Karpas-422 (cell line): ENCODE results near the gene KAT14. TPM values are rescaled to one million over a fixed set of nuclear protein-coding genes. Genes with fewer than 3 reads are reported as not detected.
"Not testable (repeated sequence)": the region's sequence is repeated elsewhere in the genome, so short reads cannot be mapped to it uniquely, and the experiment has no call there.

Experiments used
- DNase-seq: peaks from one replicate; pipeline ENCODE4 v3.0.0-alpha.2; 2015
- H2AFZ ChIP-seq: fragments of 200-600 bp; sonication (generic); 2 replicates; pipeline ENCODE4 v1.6.1; 2014; ENCODE audit warnings: antibody characterized with exemption, low read length, mixed read lengths
- H3K27ac ChIP-seq: fragments of 200-600 bp; sonication (generic); 2 replicates; pipeline ENCODE4 v1.5.1; 2014; ENCODE audit warnings: mild to moderate bottlenecking, low read length, moderate library complexity
- H3K27me3 ChIP-seq: fragments of 200-600 bp; sonication (generic); 2 replicates; pipeline ENCODE4 v1.6.1; 2014; ENCODE audit warnings: low read length, mixed read lengths
- H3K36me3 ChIP-seq: fragments of 200-600 bp; sonication (generic); 2 replicates; pipeline ENCODE4 v1.6.1; 2014; ENCODE audit warnings: low read length, mixed read lengths; ENCODE audit not compliant: insufficient read depth
- H3K4me1 ChIP-seq: fragments of 200-600 bp; sonication (generic); 2 replicates; pipeline ENCODE4 v1.6.1; 2014; ENCODE audit warnings: mild to moderate bottlenecking, low read length, mixed read lengths
- H3K4me2 ChIP-seq: fragments of 200-600 bp; sonication (generic); 2 replicates; pipeline ENCODE4 v1.6.1; 2014; ENCODE audit warnings: low read length, low read depth, mild to moderate bottlenecking; ENCODE audit not compliant: poor library complexity, severe bottlenecking
- H3K4me3 ChIP-seq: fragments of 200-600 bp; sonication (generic); 2 replicates; pipeline ENCODE4 v1.5.1; 2014; ENCODE audit warnings: mild to moderate bottlenecking, antibody characterized with exemption, low read length, mixed read lengths
- H3K79me2 ChIP-seq: fragments of 200-600 bp; sonication (generic); 2 replicates; pipeline ENCODE4 v1.6.1; 2014; ENCODE audit warnings: mild to moderate bottlenecking, low read length, mixed read lengths
- H3K9ac ChIP-seq: fragments of 200-600 bp; sonication (generic); 2 replicates; pipeline ENCODE4 v1.6.0; 2014; ENCODE audit warnings: low read length
- H3K9me2 ChIP-seq: fragments of 200-600 bp; sonication (generic), shearing (Covaris generic); replicated peaks from 2 replicates; pipeline ENCODE4 v1.6.0; 2014; ENCODE audit warnings: mild to moderate bottlenecking, low read length, moderate library complexity; ENCODE audit not compliant: insufficient read depth
- H3K9me3 ChIP-seq: fragments of 300-700, 200-600 bp; sonication (generic); 2 replicates; pipeline ENCODE4 v1.6.1; 2014; ENCODE audit warnings: low read length, mixed read lengths
- H4K20me1 ChIP-seq: fragments of 200-600 bp; sonication (generic); 2 replicates; pipeline ENCODE4 v1.6.1; 2014; ENCODE audit warnings: mild to moderate bottlenecking, antibody characterized with exemption, low read length, low read depth; ENCODE audit not compliant: insufficient read depth
- total RNA-seq: library from RNA; depleted of rRNA; stranded (reverse); fragments of >200 nt; shearing (Covaris generic); gene quantifications from 2 replicates; pipeline ENCODE4 v1.2.3, GENCODE V29; 2014; ENCODE audit warnings: low replicate concordance

Gene KAT14
- total RNA-seq, 1 experiment from 2014 or later = 14.5 TPM

DNA sequence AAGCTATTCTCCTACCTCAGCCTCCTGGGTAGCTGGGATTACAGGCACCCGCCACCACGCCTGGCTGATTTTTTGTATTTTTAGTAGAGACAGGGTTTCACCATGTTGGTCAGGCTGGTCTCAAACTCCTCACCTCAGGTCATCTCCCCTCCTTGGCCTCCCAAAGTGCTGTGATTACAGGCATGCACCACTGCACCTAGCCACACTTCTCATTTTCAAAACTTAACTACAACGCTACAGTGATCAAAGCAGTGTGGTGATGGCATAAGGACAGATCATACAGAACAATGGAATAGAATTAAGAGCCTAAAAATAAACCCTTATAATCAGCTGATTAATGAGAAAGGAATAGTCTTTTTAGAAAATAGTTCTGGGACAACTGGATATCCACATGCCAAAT, 66.0 kb downstream of the KAT14 start:
- not testable (repeated sequence) for H3K4me3 ChIP-seq, H3K9ac ChIP-seq, H3K79me2 ChIP-seq, H3K36me3 ChIP-seq, H3K27ac ChIP-seq, H3K9me2 ChIP-seq, H2AFZ ChIP-seq, H3K27me3 ChIP-seq, H3K4me1 ChIP-seq, H4K20me1 ChIP-seq, H3K9me3 ChIP-seq, H3K4me2 ChIP-seq, DNase-seq

DNA sequence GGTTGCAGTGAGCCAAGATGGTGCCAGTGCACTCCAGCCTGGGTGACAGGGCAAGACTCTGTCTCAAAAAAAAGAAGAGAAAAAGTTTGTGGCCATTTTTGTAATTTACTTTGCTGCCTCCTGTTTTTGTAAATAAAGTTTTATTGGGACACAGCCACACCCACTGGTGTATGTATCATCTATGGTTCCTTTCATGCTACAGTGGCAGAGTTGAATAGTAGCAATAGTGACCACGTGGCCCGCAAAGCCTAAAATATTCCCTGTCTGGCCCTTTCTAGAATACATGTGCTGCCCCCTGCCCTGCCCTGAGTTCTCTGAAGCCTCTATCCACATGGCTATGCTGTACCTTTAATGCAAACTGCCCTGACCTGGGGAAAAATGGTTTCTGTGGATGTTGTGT, 75.3 kb downstream of the KAT14 start:
- no peak overlapping the region for H3K27ac ChIP-seq
- no peaks in the 10 kb centered on the region for H3K36me3 ChIP-seq
- H3K9me3 ChIP-seq = no peaks in the 10 kb centered on the region
- H2AFZ ChIP-seq = no peak overlapping the region
- no peaks in the 10 kb centered on the region for H3K27me3 ChIP-seq
- H3K4me3 ChIP-seq = no peak overlapping the region
- DNase-seq = no peak
- no peaks in the 10 kb centered on the region for H3K4me1 ChIP-seq
- H4K20me1 ChIP-seq = no peaks in the 10 kb centered on the region
- H3K79me2 ChIP-seq = no peaks in the 10 kb centered on the region
- H3K4me2 ChIP-seq = no peak overlapping the region
- H3K9me2 ChIP-seq = no peaks in the 10 kb centered on the region
- H3K9ac ChIP-seq = no peak overlapping the region

DNA sequence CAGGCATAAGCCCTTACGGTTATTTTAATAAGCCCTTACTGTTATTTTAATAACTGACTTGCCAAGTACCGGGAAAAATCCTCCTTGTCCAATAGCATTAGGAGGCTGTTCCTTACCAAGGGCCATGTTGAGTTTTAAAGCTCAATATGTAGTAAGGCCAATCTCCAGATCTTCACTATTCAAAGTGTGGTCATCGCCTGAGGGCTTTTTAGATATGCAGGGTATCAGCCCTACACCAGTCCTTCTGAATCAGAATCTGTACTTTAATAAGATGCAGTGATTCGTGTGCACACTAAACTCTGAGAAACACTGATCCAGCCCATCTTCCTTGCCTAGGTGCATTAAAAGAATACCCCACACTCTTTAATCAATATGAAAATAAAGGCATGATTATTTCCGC, 77.9 kb downstream of the KAT14 start:
- Histone ChIP-seq H3K4me3 (no peak overlapping the region), H3K79me2 (no peaks in the 10 kb centered on the region), H3K9me3 (no peaks in the 10 kb centered on the region), H3K4me1 (no peaks in the 10 kb centered on the region), H3K27me3 (no peaks in the 10 kb centered on the region), H3K4me2 (no peak overlapping the region), H3K36me3 (no peaks in the 10 kb centered on the region), H3K27ac (no peak overlapping the region), H3K9ac (no peak overlapping the region), H3K9me2 (no peaks in the 10 kb centered on the region), H4K20me1 (no peaks in the 10 kb centered on the region), H2AFZ (no peak overlapping the region)
- no peak for DNase-seq

DNA sequence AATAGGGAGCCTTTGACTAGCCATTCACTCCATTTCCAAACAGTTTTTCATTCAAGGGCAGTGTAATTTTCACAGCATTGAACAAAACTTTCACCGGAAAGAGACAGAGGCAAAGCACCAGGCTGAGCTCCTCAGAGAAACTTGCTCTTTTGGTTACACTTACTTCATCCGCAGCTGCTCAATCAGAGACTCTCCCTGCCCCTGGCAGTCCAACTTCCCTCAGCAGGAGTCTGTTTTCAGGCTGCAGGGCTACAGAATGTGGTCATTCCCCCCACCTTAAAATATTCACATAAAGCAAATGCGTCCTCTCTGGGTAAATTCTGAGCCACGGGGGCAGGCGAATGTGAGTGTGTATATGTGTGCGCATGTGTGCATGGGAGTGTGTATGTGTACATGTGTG, 80.6 kb downstream of the KAT14 start:
- peaks cover 3% of the 10 kb centered on the region; the same call in 1 of the 2 replicates for H3K27me3 ChIP-seq
- H3K4me3 ChIP-seq = no peak overlapping the region
- H3K9ac ChIP-seq = no peak overlapping the region
- no peak for DNase-seq
- no peaks in the 10 kb centered on the region for H4K20me1 ChIP-seq
- H3K4me1 ChIP-seq = no peaks in the 10 kb centered on the region
- no peak overlapping the region for H2AFZ ChIP-seq
- H3K9me2 ChIP-seq = no peaks in the 10 kb centered on the region
- H3K9me3 ChIP-seq = no peaks in the 10 kb centered on the region
- no peaks in the 10 kb centered on the region for H3K36me3 ChIP-seq
- no peak overlapping the region for H3K4me2 ChIP-seq
- H3K27ac ChIP-seq = no peak overlapping the region
- H3K79me2 ChIP-seq = no peaks in the 10 kb centered on the region

DNA sequence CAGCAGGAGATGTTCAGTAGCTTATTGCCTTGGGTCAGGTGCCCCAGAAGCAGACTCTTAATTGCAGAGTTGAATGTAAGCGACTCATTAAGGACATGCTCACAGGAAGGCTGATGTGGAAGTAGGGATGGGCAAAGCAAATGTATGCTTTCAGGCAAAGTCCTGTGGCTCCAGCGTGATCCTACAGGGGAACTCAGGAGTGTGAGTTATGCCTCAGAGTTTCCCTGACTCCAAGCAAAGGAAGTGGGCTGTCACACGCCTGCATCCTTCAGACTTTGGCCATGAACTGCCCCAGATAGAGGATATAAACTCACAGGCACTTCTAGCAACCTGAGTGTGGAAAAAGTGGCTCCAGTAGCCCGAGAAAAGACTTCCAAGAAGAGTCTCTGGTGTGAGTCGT, 85.7 kb downstream of the KAT14 start:
- Histone ChIP-seq H3K4me1 (no peaks in the 10 kb centered on the region), H3K4me3 (no peak overlapping the region), H3K36me3 (no peaks in the 10 kb centered on the region), H3K9ac (no peak overlapping the region), H3K4me2 (no peak overlapping the region), H4K20me1 (no peaks in the 10 kb centered on the region), H3K9me2 (no peaks in the 10 kb centered on the region), H3K27ac (no peak overlapping the region), H3K79me2 (no peaks in the 10 kb centered on the region), H3K27me3 (peaks cover 5% of the 10 kb centered on the region; the same call in 1 of the 2 replicates), H2AFZ (no peak overlapping the region), H3K9me3 (no peaks in the 10 kb centered on the region)
- DNase-seq = no peak

DNA sequence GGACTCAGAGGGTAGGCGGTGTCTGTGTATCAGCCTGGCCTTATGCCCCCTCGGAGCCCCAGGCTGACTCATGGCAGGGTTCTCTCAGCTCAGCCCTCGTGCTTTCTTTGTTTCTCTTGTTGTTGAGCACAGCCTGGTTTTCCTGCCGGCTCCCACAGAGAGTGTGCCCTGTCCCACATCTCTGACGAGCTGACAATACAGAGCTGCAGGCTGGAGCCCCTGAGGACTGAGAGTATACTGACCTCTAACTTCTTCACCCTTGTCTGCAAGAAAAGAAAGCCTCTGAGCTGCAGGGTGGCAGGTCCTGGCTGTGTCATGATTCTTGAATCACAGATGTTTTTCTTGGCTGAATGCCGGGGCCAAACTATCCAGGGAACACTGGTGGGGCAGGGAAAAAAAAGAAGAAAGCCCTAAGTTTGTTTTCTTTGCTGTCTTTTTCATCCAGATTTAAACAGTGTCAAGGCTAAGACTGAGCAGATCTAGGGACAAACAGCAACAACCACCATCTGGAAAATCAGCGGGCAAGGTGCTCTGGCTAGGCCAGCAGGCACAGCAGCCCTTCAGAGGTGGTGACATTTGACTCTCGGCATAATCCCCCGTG, 87.4 kb downstream of the KAT14 start:
- Histone ChIP-seq H4K20me1 (no peaks in the 10 kb centered on the region), H3K4me3 (no peak overlapping the region), H3K27ac (no peak overlapping the region), H3K4me1 (no peaks in the 10 kb centered on the region), H3K9me2 (no peaks in the 10 kb centered on the region), H3K9ac (no peak overlapping the region), H3K79me2 (no peaks in the 10 kb centered on the region), H2AFZ (no peak overlapping the region), H3K36me3 (no peaks in the 10 kb centered on the region), H3K27me3 (peaks cover 5% of the 10 kb centered on the region; the same call in 1 of the 2 replicates), H3K9me3 (no peaks in the 10 kb centered on the region), H3K4me2 (no peak overlapping the region)
- DNase-seq = no peak

DNA sequence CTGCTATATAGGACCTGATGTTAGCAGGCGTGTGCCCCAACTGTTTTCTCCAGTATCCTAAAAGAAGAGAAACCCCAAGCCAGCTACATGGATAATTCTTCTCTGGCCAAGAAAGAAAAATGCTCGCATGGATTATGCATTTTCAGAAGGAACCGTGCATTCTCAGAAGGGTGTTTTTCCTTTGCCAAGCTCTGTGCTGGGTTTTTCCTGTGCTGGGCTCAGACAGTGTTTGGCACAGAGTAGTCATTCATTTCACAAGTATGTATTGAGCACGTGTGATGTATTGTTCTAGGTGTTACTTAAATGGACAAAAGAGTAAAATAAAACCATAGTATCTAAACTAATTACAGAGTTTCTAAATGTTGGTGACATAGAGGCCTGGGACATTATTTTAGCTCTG, 88.0 kb downstream of the KAT14 start:
- Histone ChIP-seq H3K4me2 (no peak overlapping the region), H3K4me3 (no peak overlapping the region), H2AFZ (no peak overlapping the region), H3K9ac (no peak overlapping the region), H3K27ac (no peak overlapping the region), H4K20me1 (no peaks in the 10 kb centered on the region), H3K4me1 (no peaks in the 10 kb centered on the region), H3K9me3 (no peaks in the 10 kb centered on the region), H3K36me3 (no peaks in the 10 kb centered on the region), H3K27me3 (peaks cover 5% of the 10 kb centered on the region; the same call in 1 of the 2 replicates), H3K9me2 (no peaks in the 10 kb centered on the region), H3K79me2 (no peaks in the 10 kb centered on the region)
- DNase-seq = no peak

DNA sequence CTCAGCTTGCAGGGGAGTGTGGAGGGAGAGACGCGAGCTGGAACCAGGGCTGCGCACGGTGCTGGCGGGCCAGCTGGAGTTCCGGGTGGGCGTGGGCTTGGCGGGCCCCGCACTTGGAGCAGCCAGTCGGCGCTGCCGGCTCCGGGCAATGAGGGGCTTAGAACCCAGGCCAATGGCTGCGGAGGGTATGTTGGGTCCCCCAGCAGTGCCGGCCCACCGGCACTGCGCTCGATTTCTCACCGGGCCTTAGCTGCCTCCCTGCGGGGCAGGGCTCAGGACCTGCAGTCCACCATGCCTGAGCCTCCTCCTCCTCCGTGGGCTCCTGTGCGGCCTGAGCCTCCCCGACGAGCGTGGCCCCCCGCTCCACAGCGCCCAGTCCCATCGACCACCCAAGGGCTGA, 89.1 kb downstream of the KAT14 start:
- not testable (repeated sequence) for DNase-seq, H3K36me3 ChIP-seq, H3K4me3 ChIP-seq, H3K9ac ChIP-seq, H3K27me3 ChIP-seq, H3K79me2 ChIP-seq, H2AFZ ChIP-seq, H4K20me1 ChIP-seq, H3K4me1 ChIP-seq, H3K4me2 ChIP-seq, H3K9me2 ChIP-seq, H3K27ac ChIP-seq, H3K9me3 ChIP-seq
